Measurements from ENCODE around the gene NRG3. TPM values are rescaled to one million over a fixed set of nuclear protein-coding genes. Genes with fewer than 3 reads are reported as not detected.

Gene NRG3
- total and polyA plus RNA-seq, 2 donors (not counting 1 experiment from before 2014, with no cell fraction given) = 0.06 TPM; not detected in 1

DNA sequence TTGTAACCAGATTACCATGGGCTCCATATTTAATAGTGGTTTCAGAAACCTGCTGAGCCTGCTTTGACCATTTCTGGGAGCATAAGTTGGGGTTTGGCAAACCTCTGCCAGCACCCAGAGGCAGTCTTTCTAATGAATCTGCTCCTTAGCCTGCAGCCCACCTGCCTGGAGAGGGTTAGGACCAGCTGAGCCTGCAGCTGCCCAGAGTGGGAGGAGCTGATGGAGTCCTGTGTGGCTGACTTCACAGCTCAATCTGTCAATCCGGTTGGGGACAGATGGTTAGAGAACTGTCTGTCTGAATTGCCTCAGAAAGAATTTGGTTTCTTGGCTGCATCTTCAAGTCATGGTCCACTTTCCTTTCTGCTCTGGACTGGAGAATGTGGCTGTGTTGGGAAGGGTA, 444.6 kb downstream of the NRG3 start:
- no peak overlapping the region for H2AFZ ChIP-seq (ENCODE audit: insufficient read depth, low read depth, low read length, poor library complexity, severe bottlenecking)
- no peaks in the 10 kb centered on the region for H3K27me3 ChIP-seq (replicated peaks in 1 of 4; ENCODE audit: control extremely low read depth in 1 of 4, control insufficient read depth in 3 of 4, insufficient read depth in 4 of 4, low read length in 3 of 4)
- ChIA-PET CTCF (no interaction called here), POLR2A (no interaction called here)
- no peaks in the 10 kb centered on the region for H3K79me2 ChIP-seq (ENCODE audit: control insufficient read depth, insufficient read depth, low read length)
- no peak for DNase-seq
- intact Hi-C loops (cut with micrococcal nuclease) = no loop called here
- no peak overlapping the region for H3K4me2 ChIP-seq (replicated peaks; ENCODE audit: low read depth, low read length, poor library complexity, severe bottlenecking)
- H3K4me1 ChIP-seq (ENCODE audit: control insufficient read depth in 2 of 2, insufficient read depth in 2 of 2, low read length in 2 of 2) = no peaks in the 10 kb centered on the region
- Mint-ChIP-seq H3K27me3 (no peaks in the 10 kb centered on the region), H3K4me1 (no peaks in the 10 kb centered on the region), H3K9me3 (ENCODE audit: insufficient read depth) (peaks cover 5% of the 10 kb centered on the region), H3K4me3 (no peak overlapping the region), H3K27ac (no peak overlapping the region)
- no peak for ATAC-seq (ENCODE audit: low read depth)
- no CpG with 5 or more reads among the region's 1 CpG for WGBS (ENCODE audit: insufficient coverage)
- TF ChIP-seq, protein P1, sequence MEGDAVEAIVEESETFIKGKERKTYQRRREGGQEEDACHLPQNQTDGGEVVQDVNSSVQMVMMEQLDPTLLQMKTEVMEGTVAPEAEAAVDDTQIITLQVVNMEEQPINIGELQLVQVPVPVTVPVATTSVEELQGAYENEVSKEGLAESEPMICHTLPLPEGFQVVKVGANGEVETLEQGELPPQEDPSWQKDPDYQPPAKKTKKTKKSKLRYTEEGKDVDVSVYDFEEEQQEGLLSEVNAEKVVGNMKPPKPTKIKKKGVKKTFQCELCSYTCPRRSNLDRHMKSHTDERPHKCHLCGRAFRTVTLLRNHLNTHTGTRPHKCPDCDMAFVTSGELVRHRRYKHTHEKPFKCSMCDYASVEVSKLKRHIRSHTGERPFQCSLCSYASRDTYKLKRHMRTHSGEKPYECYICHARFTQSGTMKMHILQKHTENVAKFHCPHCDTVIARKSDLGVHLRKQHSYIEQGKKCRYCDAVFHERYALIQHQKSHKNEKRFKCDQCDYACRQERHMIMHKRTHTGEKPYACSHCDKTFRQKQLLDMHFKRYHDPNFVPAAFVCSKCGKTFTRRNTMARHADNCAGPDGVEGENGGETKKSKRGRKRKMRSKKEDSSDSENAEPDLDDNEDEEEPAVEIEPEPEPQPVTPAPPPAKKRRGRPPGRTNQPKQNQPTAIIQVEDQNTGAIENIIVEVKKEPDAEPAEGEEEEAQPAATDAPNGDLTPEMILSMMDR (IDR thresholded peaks at IDR 0.05) = no peak
- TF ChIP-seq EZH2 (IDR thresholded peaks at IDR 0.05; ENCODE audit: borderline replicate concordance, insufficient read depth, low read depth, low read length, poor library complexity, severe bottlenecking) = no peak
- no peaks in the 10 kb centered on the region for H3K36me3 ChIP-seq (replicated peaks in 1 of 2; ENCODE audit: control extremely low read depth in 1 of 2, control insufficient read depth in 1 of 2, extremely low read depth in 1 of 2, insufficient read depth in 2 of 2, low read length in 1 of 2)
- no peak overlapping the region for H3K4me3 ChIP-seq (ENCODE audit: control extremely low read depth in 1 of 5, extremely low read depth in 1 of 5, insufficient read depth in 1 of 5, low read depth in 2 of 5, low read length in 4 of 5)
- H3K9me3 ChIP-seq (ENCODE audit: control extremely low read depth in 1 of 3, control insufficient read depth in 2 of 3, insufficient read depth in 1 of 3, low read length in 2 of 3) = peaks cover 0 to 5% (median 0%) of the 10 kb centered on the region in 3 donors
- no peak overlapping the region for H3K9ac ChIP-seq (ENCODE audit: low read length)
- no peak overlapping the region for H3K27ac ChIP-seq (ENCODE audit: low read length in 2 of 2)
- no peaks in the 10 kb centered on the region for H4K20me1 ChIP-seq (ENCODE audit: control insufficient read depth, insufficient read depth, low read length, poor library complexity, severe bottlenecking)

DNA sequence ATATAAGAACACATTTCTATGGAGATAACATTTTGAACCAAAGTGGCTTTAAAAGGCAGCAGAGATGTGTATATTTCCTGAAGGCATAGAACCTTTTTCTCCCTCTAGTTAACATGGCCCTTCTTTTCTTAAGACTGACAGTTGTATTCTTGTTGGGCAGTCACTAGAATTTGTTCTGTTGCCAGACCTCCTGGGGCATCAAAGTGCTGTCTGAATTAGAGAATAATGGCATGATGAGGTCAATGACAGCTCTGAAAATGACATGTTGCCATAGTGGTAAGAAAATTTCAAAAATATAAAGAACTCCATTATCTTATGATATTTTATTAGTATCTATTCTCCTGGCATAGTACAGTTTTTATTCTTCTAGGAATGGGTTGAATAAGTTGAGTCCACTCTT, 446.7 kb downstream of the NRG3 start:
- no peaks in the 10 kb centered on the region for H3K27me3 Mint-ChIP-seq
- Histone ChIP-seq H3K4me2 (replicated peaks; ENCODE audit: low read depth, low read length, poor library complexity, severe bottlenecking) (no peak overlapping the region), H3K9ac (ENCODE audit: low read length) (no peak overlapping the region), H3K4me1 (ENCODE audit: control insufficient read depth in 2 of 2, insufficient read depth in 2 of 2, low read length in 2 of 2) (no peaks in the 10 kb centered on the region), H2AFZ (ENCODE audit: insufficient read depth, low read depth, low read length, poor library complexity, severe bottlenecking) (no peak overlapping the region), H3K4me3 (ENCODE audit: control extremely low read depth in 1 of 5, extremely low read depth in 1 of 5, insufficient read depth in 1 of 5, low read depth in 2 of 5, low read length in 4 of 5) (no peak overlapping the region), H3K79me2 (ENCODE audit: control insufficient read depth, insufficient read depth, low read length) (no peaks in the 10 kb centered on the region), H4K20me1 (ENCODE audit: control insufficient read depth, insufficient read depth, low read length, poor library complexity, severe bottlenecking) (no peaks in the 10 kb centered on the region), H3K27ac (ENCODE audit: low read length in 2 of 2) (no peak overlapping the region), H3K27me3 (replicated peaks in 1 of 4; ENCODE audit: control extremely low read depth in 1 of 4, control insufficient read depth in 3 of 4, insufficient read depth in 4 of 4, low read length in 3 of 4) (no peaks in the 10 kb centered on the region), H3K36me3 (replicated peaks in 1 of 2; ENCODE audit: control extremely low read depth in 1 of 2, control insufficient read depth in 1 of 2, extremely low read depth in 1 of 2, insufficient read depth in 2 of 2, low read length in 1 of 2) (no peaks in the 10 kb centered on the region), H3K9me3 (ENCODE audit: control extremely low read depth in 1 of 3, control insufficient read depth in 2 of 3, insufficient read depth in 1 of 3, low read length in 2 of 3) (peaks cover 0 to 5% (median 0%) of the 10 kb centered on the region in 3 donors)
- no peak overlapping the region for H3K4me3 Mint-ChIP-seq
- no peak overlapping the region for H3K27ac Mint-ChIP-seq
- TF ChIP-seq EZH2 (IDR thresholded peaks at IDR 0.05; ENCODE audit: borderline replicate concordance, insufficient read depth, low read depth, low read length, poor library complexity, severe bottlenecking) = no peak
- TF ChIP-seq, protein P1 (IDR thresholded peaks at IDR 0.05) = no peak
- intact Hi-C loops (cut with micrococcal nuclease) = no loop called here
- peaks cover 5% of the 10 kb centered on the region for H3K9me3 Mint-ChIP-seq (ENCODE audit: insufficient read depth)
- ATAC-seq (ENCODE audit: low read depth) (no peak), DNase-seq (no peak)
- no peaks in the 10 kb centered on the region for H3K4me1 Mint-ChIP-seq
- ChIA-PET CTCF (no interaction called here), POLR2A (no interaction called here)
